ENCODE results near the gene CHAC1.

CHAC1 gene

GRCh38 chr15:40923551-40923950, 29.7 kb upstream of the CHAC1 start:
- in situ Hi-C loops (cut with MboI; ENCODE audit: low sequenced_read_pairs): no loop called here

GRCh38 chr15:40925495-40925862, 27.8 kb upstream of the CHAC1 start:
- in situ Hi-C loops (cut with MboI; ENCODE audit: low sequenced_read_pairs): no loop called here

GRCh38 chr15:40925863-40926658, 27.2 kb upstream of the CHAC1 start:
- in situ Hi-C loops (cut with MboI; ENCODE audit: low sequenced_read_pairs): no loop called here

- in situ Hi-C loops (cut with MboI; ENCODE audit: low sequenced_read_pairs): no loop called here
Measured at GRCh38 chr15:40926659-40927494, 26.4 kb upstream of the CHAC1 start.

- in situ Hi-C loops (cut with MboI; ENCODE audit: low sequenced_read_pairs): no loop called here
Measured at GRCh38 chr15:40927495-40927872, 25.8 kb upstream of the CHAC1 start.

GRCh38 chr15:40927873-40928806, 25.1 kb upstream of the CHAC1 start:
- in situ Hi-C loops (cut with MboI; ENCODE audit: low sequenced_read_pairs): no loop called here

GRCh38 chr15:40928821-40929659, 24.2 kb upstream of the CHAC1 start, which contains the start of gene DLL4:
TSS of gene DLL4 (plus strand) at chr15:40929340. CDS start at chr15:40929669, 329 bp downstream.
- in situ Hi-C loops (cut with MboI; ENCODE audit: low sequenced_read_pairs): no loop called here

- in situ Hi-C loops (cut with MboI; ENCODE audit: low sequenced_read_pairs): no loop called here
Measured at GRCh38 chr15:40929660-40930429, 23.4 kb upstream of the CHAC1 start.

- in situ Hi-C loops (cut with MboI; ENCODE audit: low sequenced_read_pairs): no loop called here
Measured at GRCh38 chr15:40930430-40931299, 22.6 kb upstream of the CHAC1 start.

- in situ Hi-C loops (cut with MboI; ENCODE audit: low sequenced_read_pairs): no loop called here
Measured at GRCh38 chr15:40931300-40932142, 21.8 kb upstream of the CHAC1 start.

- in situ Hi-C loops (cut with MboI; ENCODE audit: low sequenced_read_pairs): no loop called here
Measured at GRCh38 chr15:40932156-40932555, 21.1 kb upstream of the CHAC1 start.

GRCh38 chr15:40932649-40933516, 20.4 kb upstream of the CHAC1 start:
- in situ Hi-C loops (cut with MboI; ENCODE audit: low sequenced_read_pairs): no loop called here

GRCh38 chr15:40933517-40933902, 19.8 kb upstream of the CHAC1 start:
- in situ Hi-C loops (cut with MboI; ENCODE audit: low sequenced_read_pairs): no loop called here

- in situ Hi-C loops (cut with MboI; ENCODE audit: low sequenced_read_pairs): no loop called here
Measured at GRCh38 chr15:40934457-40934856, 18.8 kb upstream of the CHAC1 start.

GRCh38 chr15:40936234-40936708, 17.0 kb upstream of the CHAC1 start:
- in situ Hi-C loops (cut with MboI; ENCODE audit: low sequenced_read_pairs): no loop called here

All from hTERT RPE-1 (cell line).